Activated CD4-positive, alpha-beta T cell treated with anti-CD3 and anti-CD28 coated beads, Interleukin-2, amount 10 ng/mL, durations not matched to agents 24 days and 14 days (primary cell): ENCODE data around the gene SNED1. TPM values are rescaled to one million over a fixed set of nuclear protein-coding genes. Genes with fewer than 3 reads are reported as not detected.

Experiments used
- DNase-seq: peaks from one replicate; pipeline ENCODE4 v3.0.0; 2022
- H3K27ac Mint-ChIP-seq: one replicate; pipeline ENCODE4 v1.8.0; 2022; ENCODE audit warnings: mild to moderate bottlenecking, mixed read lengths
- H3K27me3 Mint-ChIP-seq: one replicate; pipeline ENCODE4 v1.8.0; 2022; ENCODE audit warnings: mixed read lengths
- H3K36me3 Mint-ChIP-seq: one replicate; pipeline ENCODE4 v1.8.0; 2022; ENCODE audit warnings: low read depth, mild to moderate bottlenecking, mixed read lengths
- H3K4me1 Mint-ChIP-seq: one replicate; pipeline ENCODE4 v1.8.0; 2021; ENCODE audit warnings: mixed read lengths
- H3K4me3 Mint-ChIP-seq: one replicate; pipeline ENCODE4 v1.8.0; 2022; ENCODE audit warnings: mild to moderate bottlenecking, moderate library complexity, mixed read lengths
- H3K9me3 Mint-ChIP-seq: one replicate; pipeline ENCODE4 v1.8.0; 2021; ENCODE audit warnings: mixed read lengths
- intact Hi-C: fragments of 100-400 bp; cut with micrococcal nuclease; formaldehyde crosslinking; loops from one replicate; pipeline ENCODE4 v1.15.1; 2023
- total RNA-seq: library from RNA; stranded (reverse); gene quantifications from 2 replicates; pipeline ENCODE4 v1.2.3, GENCODE V29; 2022

The SNED1 gene
- total RNA-seq, 1 donor from 2014 or later, result 1.3 TPM

GRCh38 chr2:240964704-240965295 lies 33.6 kb upstream of the SNED1 start:
- no peak overlapping the region for H3K4me3 Mint-ChIP-seq
- H3K27me3 Mint-ChIP-seq, result peaks cover 2% of the 10 kb centered on the region
- no peaks in the 10 kb centered on the region for H3K9me3 Mint-ChIP-seq
- no peaks in the 10 kb centered on the region for H3K4me1 Mint-ChIP-seq
- no peak overlapping the region for H3K27ac Mint-ChIP-seq
- DNase-seq, result no peak
- no peaks in the 10 kb centered on the region for H3K36me3 Mint-ChIP-seq
- intact Hi-C loops, result no loop called here

DNA sequence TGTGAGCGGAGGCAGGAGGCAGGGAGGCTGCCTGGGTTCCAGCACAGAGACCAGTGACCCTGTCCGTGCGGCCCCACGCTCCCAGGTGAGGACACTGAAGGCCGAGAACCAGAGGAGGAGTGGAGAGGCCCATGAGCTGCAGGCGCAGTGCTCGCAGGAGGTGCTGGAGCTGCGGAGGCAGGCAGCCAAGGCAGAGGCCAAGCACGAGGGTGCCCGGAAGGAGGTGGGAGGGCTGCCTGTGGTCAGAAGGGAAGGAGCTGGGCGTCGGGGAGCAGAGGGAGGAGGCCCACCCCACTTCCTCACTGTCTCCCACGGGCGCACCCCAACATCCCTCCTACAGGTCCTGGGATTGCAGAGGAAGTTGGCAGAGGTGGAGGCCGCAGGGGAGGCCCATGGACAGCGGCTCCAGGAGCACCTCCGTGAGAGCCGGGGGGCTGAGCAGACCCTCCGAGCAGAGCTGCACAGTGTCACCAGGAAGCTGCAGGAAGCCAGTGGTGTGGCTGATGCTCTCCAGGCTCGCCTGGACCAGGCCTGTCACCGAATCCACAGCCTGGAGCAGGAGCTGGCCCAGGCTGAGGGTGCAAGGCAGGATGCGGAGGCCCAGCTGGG lies 33.0 kb upstream of the SNED1 start:
- DNase-seq, result no peak
- Mint-ChIP-seq H3K4me1 (peaks cover 4% of the 10 kb centered on the region), H3K27ac (no peak overlapping the region), H3K4me3 (no peak overlapping the region), H3K9me3 (no peaks in the 10 kb centered on the region), H3K36me3 (no peaks in the 10 kb centered on the region), H3K27me3 (no peaks in the 10 kb centered on the region)
- intact Hi-C loops, result no loop called here

DNA sequence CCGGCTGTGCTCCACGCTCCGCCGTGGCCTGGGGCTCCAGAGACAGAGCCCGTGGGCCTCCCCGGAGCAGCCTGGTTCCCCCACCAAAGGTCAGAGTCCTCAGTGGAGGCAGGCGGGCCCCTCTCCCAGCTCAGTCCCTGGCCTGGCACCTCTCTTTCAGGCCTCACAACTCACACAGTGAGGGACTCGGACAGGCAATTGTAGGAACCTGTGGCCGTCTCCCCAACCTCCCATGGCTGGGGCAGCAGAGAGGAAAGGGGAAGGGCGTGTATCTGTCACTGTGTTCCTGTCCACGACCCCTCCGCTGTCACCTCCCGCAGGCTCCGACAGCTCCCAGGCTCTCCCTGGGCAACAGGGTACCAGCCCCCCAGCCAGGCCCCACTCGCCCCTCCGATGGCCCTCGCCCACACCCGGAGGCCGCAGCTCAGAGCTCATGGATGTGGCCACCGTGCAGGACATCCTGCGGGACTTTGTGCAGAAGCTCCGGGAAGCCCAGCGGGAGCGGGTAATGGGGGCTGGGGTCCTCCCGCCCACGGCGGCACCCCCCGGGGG lies 32.4 kb upstream of the SNED1 start:
- intact Hi-C loops, result no loop called here

DNA sequence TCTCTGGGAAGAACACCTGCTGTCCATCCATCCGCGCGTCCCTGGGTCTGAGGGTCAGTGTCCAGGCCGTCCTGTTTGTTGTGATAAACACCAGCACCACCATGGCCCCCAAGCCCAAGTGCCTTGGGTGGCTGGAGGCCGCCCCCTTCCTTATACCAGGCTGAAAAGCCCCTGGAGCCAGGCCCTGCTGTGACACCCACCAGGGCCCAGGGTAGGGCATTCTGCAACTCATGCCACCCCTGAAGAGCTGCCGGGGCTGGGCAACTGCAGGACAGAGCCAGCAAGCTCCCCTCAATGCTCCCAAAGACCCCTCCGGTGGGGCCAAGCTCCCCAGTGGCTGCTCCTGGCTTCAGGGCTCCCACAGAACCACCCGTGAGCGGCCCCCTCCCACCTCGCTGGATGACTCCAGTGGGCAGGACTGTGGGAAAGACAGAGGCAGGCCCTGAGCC lies 31.9 kb upstream of the SNED1 start:
- Mint-ChIP-seq H3K27ac (no peak overlapping the region), H3K9me3 (no peaks in the 10 kb centered on the region), H3K36me3 (no peaks in the 10 kb centered on the region), H3K4me1 (peaks cover 7% of the 10 kb centered on the region), H3K4me3 (no peak overlapping the region), H3K27me3 (no peaks in the 10 kb centered on the region)
- no peak for DNase-seq
- intact Hi-C loops, result no loop called here

More for the DNA sequence above, 32.4 kb upstream of the SNED1 start:
- Mint-ChIP-seq H3K4me1 (peaks cover 7% of the 10 kb centered on the region), H3K4me3 (no peak overlapping the region), H3K36me3 (no peaks in the 10 kb centered on the region), H3K9me3 (no peaks in the 10 kb centered on the region), H3K27me3 (no peaks in the 10 kb centered on the region), H3K27ac (no peak overlapping the region)
- DNase-seq, result no peak

DNA sequence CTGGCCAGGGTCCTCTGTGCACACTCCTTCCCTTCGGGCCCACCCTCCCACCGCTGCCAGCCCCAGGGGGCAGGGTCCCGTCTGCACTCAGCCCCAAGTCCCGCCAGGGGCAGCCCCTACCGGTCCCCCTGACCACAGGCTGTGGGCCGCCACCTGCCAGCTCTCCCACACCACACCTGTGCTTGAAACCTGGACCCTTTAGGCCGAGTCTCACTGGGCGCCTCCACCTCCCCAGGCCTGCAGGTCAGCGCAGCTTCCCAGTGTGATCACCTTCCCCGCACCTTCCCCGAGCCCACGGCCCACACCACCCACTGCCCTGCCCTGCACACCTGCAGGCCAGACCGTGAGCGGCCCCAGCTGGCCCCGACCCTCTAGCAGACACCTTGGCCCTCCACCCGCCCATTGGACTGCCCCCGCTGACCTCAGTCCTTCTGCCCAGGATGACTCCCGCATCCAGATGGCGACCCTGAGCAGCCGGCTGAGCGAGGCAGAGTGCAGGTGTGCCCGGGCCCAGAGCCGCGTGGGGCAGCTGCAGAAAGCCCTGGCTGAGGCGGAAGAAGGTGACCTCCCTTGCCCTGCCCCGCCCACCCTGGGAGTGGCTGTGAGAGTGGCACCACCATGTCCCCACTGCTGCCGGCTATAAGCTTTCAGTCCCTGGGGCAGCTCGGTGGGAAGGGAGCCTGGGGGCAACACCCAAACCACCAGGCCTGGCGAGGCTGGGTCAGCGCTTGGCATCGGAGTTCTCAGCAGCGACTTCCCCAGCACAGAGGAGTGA lies 31.3 kb upstream of the SNED1 start:
- H3K27me3 Mint-ChIP-seq, result peaks cover 4% of the 10 kb centered on the region
- H3K4me3 Mint-ChIP-seq, result no peak overlapping the region
- H3K4me1 Mint-ChIP-seq, result peaks cover 9% of the 10 kb centered on the region
- H3K27ac Mint-ChIP-seq, result no peak overlapping the region
- H3K9me3 Mint-ChIP-seq, result no peaks in the 10 kb centered on the region
- no peaks in the 10 kb centered on the region for H3K36me3 Mint-ChIP-seq
- intact Hi-C loops, result no loop called here
- no peak for DNase-seq

GRCh38 chr2:240967681-240968621 lies 30.5 kb upstream of the SNED1 start:
- Mint-ChIP-seq H3K36me3 (no peaks in the 10 kb centered on the region), H3K27me3 (peaks cover 4% of the 10 kb centered on the region), H3K4me1 (peaks cover 9% of the 10 kb centered on the region), H3K27ac (no peak overlapping the region), H3K4me3 (no peak overlapping the region), H3K9me3 (no peaks in the 10 kb centered on the region)
- DNase-seq, result no peak
- intact Hi-C loops, result no loop called here

GRCh38 chr2:240968731-240969624 lies 29.4 kb upstream of the SNED1 start:
- Mint-ChIP-seq H3K27ac (no peak overlapping the region), H3K4me3 (no peak overlapping the region), H3K4me1 (peaks cover 12% of the 10 kb centered on the region), H3K27me3 (peaks cover 4% of the 10 kb centered on the region), H3K36me3 (peaks cover 1% of the 10 kb centered on the region), H3K9me3 (no peaks in the 10 kb centered on the region)
- DNase-seq, result no peak
- intact Hi-C loops, result no loop called here

- H3K9me3 Mint-ChIP-seq, result no peaks in the 10 kb centered on the region
- H3K27me3 Mint-ChIP-seq, result peaks cover 6% of the 10 kb centered on the region
- intact Hi-C loops, result no loop called here
- H3K4me3 Mint-ChIP-seq, result no peak overlapping the region
- H3K27ac Mint-ChIP-seq, result no peak overlapping the region
- no peak for DNase-seq
- peaks cover 1% of the 10 kb centered on the region for H3K36me3 Mint-ChIP-seq
- H3K4me1 Mint-ChIP-seq, result peaks cover 20% of the 10 kb centered on the region
These were observed 28.3 kb upstream of the SNED1 start for GRCh38 chr2:240970104-240970503.

DNA sequence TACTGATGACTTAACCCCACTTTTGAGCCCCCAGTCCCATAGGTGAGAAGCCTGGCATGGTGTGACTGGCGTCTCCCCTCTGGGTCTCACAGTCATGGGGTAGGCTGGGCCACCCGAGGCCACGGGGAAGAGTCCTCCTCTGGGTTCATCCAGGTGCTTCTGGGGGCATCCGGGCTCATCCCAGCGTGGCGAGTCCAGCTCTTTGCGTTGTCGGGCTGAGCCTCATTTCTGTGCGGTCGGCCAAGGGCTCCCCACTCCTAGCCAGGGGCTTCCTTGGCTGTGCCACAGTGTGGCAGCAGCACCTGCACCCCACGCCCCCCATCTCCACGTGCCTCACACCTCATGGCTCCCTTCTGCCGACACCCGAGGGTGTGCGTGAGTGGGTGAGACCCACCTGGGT lies 27.6 kb upstream of the SNED1 start:
- H3K36me3 Mint-ChIP-seq, result peaks cover 1% of the 10 kb centered on the region
- H3K4me3 Mint-ChIP-seq, result no peak overlapping the region

GRCh38 chr2:240972201-240972600 lies 26.2 kb upstream of the SNED1 start:
- Mint-ChIP-seq H3K9me3 (no peaks in the 10 kb centered on the region), H3K36me3 (peaks cover 1% of the 10 kb centered on the region), H3K4me1 (peaks cover 23% of the 10 kb centered on the region), H3K27ac (no peak overlapping the region), H3K4me3 (no peak overlapping the region), H3K27me3 (peaks cover 6% of the 10 kb centered on the region)
- intact Hi-C loops, result no loop called here
- no peak for DNase-seq

More for the DNA sequence above, 27.6 kb upstream of the SNED1 start:
- H3K27ac Mint-ChIP-seq, result no peak overlapping the region
- no peaks in the 10 kb centered on the region for H3K9me3 Mint-ChIP-seq
- DNase-seq, result no peak
- intact Hi-C loops, result no loop called here
- peaks cover 6% of the 10 kb centered on the region for H3K27me3 Mint-ChIP-seq
- H3K4me1 Mint-ChIP-seq, result peaks cover 23% of the 10 kb centered on the region

- Mint-ChIP-seq H3K36me3 (peaks cover 1% of the 10 kb centered on the region), H3K4me3 (no peak overlapping the region), H3K4me1 (peaks cover 23% of the 10 kb centered on the region), H3K27me3 (peaks cover 6% of the 10 kb centered on the region), H3K9me3 (no peaks in the 10 kb centered on the region), H3K27ac (no peak overlapping the region)
- DNase-seq, result no peak
- intact Hi-C loops, result no loop called here
These were observed 25.5 kb upstream of the SNED1 start for GRCh38 chr2:240972636-240973521.
